ENCODE measurements around the gene GLI2.

Gene GLI2

DNA sequence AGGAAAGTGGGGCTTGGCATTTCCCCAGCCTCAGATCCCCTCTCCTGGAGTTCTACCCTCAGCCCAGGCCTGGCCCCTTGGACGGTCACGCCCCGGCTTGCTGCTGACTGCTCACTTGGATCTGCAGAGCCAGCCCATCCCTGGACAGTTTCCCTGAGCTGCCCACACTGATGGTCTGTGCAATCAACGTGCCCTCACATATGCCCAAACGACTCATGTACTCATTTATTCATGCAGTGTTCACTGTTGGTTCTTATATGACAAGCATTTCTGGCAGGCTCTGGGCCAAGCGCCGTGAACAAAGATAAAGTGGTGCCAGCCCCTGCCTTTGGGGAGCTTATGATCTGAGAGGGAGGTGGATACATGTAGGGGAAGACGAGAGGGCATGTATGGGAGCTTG lies 20.3 kb upstream of the GLI2 start:
- no peak for DNase-seq

DNA sequence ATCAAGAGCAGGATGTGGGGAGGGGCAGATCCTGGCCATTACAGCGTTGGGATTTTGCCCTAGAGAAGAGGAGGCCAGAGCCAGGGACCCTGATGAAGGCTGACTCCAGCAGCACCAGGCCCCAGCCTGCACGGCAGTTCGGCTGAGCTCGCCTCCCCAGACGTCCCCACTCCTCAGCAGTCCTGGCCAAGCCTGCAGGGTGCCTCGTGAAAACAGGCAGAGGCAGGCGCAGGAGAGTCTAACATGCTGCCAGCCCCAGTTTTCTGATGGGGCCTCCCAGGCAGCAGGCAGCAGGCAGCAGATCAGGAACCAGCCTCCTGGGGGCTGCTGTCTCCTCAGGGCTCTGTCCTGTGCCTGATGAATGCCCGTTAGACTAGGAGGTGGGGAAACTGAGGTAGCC lies 19.7 kb upstream of the GLI2 start:
- no peak for DNase-seq

DNA sequence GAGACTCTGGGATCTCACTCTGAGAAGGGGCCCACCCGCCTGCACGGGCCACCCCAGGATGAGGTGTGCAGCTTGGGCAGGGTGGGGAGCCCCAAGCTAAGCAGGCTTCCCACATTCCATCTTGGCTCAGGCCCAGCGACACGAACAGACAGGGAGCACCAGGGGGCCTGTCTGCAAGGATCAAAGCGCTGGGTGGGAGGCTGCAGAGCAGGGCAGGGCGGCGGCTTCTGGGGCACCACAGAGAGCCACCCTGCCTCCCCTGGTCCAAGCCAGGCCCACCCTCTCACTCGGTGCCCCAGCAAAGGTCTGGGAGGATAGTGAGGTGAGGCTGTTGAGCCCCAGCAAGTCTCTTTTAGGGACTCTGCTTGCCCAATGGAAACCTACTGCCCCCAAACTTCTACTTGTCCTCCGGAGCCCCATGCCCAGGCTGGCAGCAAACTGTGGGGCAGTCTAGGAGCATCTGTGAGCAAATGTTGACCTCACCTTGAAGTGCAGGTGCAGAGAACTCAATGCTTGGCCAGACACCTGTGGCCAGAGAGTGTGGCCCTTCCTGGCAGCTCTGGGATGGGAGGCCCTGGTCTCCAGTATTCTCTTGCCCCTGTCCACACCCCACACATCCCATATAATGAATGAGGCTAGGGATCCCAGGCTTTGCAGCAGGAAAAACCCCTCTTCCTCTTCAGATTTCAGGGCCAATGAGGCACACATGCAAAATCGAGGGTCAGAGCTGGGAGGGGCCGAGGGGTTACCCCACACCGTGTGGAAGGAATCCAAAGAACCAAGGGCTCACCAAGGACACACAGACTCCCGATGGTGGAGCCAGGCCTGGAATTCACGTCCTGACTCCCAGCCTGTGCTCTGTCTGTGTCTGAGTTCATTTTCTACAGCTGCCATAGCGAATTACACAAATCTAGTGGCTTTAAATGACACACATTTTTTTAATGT lies 18.8 kb upstream of the GLI2 start:
- DNase-seq, result no peak

DNA sequence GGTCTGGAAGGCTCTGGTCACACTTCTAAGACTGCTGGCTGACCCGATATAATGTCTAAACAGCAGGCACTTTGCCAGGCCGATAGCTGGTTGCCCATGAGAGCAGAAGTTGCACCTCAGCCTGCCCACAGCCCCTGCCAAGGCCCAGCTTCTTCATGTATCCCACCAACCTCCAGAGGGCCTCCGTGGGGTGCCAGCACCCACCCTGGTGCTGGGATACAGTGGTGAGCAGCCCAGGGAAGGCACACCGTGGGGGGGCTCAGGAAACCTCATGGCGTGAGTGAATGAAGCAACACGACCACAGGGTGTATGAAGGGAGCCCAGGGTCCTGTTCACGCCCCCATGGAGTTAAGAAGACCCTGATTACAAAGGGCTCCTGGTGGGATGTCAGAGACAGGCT lies 16.2 kb upstream of the GLI2 start:
- no peak for DNase-seq

DNA sequence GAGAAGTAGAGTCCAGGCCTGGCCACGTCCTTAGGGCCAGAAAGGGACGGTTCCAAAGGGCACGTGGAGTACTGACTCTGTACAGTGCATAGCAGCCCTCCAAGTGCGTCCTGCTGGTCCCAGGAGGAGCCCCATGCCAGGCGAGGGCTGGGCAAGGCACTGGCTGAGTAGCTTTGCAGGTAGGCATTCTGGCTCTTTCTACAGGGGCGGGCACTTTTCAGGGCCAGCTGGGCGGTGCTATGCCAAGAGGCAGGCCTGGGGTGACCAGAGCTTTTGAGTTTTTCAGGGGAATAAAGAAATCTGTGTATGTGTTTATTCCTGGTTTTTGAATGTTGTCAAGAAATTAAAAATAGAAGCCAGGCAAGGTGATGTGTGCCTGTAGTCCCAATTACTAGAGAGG lies 15.4 kb upstream of the GLI2 start:
- DNase-seq, result no peak

DNA sequence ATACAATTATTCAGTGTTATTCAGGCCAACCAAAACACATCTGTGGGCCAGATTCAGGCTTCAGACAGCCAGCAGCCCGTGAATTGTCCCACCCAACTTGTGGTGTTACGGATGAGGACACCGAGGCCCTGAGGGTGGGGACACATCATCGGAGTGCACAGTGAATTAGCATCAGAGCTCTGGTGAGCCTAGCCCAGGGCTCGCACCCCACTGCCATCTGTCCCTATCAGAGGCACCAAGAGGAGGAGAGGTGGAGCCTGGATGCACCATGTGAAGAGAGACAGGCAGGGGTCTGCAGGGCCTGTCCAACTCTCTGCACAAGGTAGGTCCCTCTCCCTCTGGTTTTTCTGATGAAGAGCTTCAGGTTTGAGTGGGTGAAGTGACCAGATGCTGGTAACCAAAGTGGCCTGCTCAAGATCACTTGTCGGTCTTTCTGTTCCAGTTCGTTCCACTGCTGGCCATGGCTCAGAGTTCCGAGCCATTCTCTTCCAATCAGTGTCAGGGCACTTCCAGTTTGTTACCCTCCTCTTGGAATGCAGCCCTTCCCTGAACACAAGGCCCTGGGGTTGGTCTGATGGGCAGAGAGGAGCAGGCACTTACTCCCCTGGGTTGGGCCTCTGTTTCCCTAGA lies 14.8 kb upstream of the GLI2 start:
- no peak for DNase-seq

- DNase-seq, result no peak
Measured at GRCh38 chr2:120722246-120722567, 13.5 kb upstream of the GLI2 start.

DNA sequence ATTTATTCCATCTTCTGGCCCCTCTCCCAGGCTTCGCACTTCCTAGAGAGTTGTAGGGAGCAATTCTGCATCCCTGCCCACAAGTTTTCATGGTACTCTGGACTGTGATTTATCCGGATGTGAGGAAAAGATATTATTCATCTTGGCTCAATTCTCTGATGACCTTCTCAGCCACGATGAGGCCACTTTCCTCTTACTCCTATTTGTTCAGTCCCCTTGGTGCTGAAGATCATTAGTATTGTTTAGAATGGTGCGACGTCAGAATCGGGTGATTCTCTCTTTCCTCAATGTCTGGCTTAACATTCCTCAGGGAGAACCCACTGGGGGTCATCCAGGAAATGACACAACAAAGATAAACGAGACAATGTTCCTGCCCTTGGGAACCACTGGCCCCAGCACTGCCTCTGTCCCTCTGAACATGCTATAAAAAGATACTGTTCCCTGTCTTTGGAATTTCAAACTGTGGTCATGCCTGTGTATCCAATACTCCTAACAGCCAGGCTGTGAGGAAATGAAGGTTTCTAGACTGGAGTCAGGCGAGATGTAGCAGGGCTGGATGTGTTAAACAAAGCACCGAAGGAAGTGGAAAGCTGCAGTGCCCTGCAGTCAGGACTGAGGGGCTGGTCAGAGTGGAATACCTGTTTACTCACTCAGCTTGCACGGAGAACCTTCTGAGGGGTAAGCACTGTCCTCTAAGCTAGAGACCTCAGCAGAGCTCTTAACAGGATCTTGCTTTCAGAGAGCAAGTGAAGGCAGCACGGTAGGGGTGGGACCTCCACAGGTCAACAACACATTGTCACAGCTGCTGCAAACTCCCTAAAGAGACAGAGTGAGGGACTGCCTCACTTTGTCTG lies 12.9 kb upstream of the GLI2 start:
- no peak for DNase-seq

DNA sequence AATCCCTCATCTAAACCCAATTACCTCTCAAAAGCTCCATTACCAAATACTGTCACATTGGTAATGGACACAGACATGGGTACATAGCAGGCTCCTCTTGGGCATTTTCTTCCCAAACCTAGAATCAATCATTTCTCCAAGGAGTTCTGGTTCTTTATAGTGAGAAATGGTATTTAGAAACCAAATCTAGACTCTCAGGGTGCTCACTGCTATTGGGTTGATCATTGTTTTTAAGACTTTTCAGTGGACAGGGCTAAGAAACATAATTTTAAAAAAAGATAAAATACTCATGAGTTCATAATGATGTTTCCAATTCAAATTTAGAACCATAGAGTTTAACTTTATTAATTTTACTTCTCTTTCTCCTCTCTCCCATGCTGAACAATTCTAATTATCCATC lies 9.4 kb upstream of the GLI2 start:
- no peak for DNase-seq

- no peak for DNase-seq
Measured at GRCh38 chr2:120729406-120730399, 6.0 kb upstream of the GLI2 start.

- DNase-seq, result no peak
Measured at GRCh38 chr2:120731175-120731574, 4.5 kb upstream of the GLI2 start.

GRCh38 chr2:120732506-120733237 lies 3.0 kb upstream of the GLI2 start:
- no peak for DNase-seq

GRCh38 chr2:120733238-120733932 lies 2.3 kb upstream of the GLI2 start:
- DNase-seq, result no peak

DNA sequence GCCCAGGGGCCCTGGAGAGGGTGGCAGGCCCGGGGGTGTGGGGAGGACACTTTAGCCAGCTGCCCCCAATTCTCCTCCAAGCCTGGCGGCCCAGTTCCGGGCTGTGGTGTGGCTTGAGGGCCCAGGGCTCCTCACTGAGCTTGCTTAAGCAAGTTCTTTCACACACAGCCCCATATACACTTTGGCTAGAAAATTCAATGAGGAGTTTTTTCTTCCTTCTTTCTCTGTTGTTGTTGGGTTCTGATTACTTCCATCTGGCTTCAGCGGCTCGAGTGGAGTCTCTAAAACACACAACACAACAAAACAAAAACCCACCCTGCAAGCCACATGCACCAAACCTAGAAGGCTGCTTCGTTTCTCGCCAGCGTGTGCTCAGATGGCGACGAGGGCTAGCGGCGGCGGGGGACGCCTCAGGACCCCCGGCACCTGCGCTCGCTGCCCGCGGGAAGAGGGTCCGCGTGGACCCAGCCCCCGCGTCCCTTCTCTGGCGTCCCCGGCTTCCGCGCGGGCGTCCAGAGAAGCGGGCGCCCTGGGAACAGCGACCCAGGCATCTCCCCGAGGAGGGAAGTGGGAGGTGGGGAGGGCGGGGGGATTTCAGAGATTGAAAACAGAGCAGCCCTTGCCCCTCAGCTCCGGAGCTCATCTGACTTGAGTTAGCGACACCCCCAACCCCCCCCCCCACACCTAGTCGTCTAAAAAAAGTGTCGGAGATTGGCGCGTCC lies 577 bp upstream of the GLI2 start:
- DNase-seq, result no peak

GRCh38 chr2:120736202-120736623 lies 545 bp downstream of the GLI2 start:
- DNase-seq, result no peak

GRCh38 chr2:120736624-120737339 lies 1.1 kb downstream of the GLI2 start:
- no peak for DNase-seq

DNA sequence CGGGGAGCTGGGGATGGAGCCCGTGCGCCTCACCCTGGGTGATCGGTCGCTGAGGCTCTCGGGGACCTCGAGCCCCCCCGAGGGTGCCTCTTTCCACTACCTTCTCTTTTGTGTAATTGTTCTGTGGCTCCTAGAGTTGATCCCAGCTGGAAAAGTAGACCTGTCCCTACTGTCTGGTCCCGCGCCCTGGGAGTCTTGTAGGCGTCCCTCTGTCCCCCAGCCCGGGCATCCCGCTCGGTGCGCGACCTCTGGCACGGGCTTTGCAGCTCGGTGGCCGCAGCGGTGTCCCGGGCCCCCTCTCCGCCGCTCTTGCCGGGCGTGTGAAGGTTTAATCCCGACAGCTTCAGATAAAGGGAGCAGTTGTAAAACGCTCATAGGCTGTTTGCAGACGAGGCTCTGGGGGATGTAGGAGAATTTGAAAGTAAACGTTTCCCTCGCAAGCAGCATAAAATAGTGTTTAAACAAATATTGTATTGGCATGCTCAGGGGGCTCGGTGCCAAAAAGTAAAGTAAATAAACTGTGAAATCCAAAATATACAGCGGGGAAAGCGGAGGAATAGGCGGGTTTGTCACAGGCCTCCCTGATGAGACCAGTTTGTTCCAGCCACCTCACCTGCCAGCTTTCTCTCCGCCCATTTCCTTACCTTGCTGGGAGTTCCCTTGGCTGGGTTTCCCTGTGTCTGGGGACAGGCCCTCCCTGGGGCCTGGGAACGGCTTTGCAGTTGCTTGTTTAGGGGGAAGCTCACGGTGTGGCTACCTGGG lies 1.9 kb downstream of the GLI2 start:
- no peak for DNase-seq

DNA sequence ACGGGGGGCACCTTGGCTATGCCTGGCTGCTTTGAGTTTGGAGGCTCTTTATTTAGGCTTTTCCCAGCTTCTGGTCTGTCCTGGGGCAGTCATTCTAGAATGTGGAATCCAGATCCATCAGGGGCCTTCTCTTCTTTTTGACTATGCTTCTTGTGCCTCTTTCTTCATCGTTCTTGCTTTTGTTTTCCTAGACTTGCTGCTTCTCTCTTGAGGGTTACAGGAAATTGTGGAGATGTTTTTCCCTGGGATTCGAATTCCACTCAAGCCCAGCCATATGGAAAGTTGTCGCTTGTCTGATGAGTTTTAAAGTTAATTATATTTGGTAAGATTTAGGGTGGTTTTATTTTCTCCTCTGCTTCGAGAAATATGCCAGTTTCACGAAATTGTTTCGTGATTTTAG lies 2.4 kb downstream of the GLI2 start:
- no peak for DNase-seq

All from 8988T (cell line).